Activated CD8-positive, alpha-beta memory T cell treated with anti-CD3 and anti-CD28 coated beads, Interleukin-2, amount 50 U/mL, for 48 hours (primary cell): ENCODE measurements around the gene TMPRSS11B.
"Not testable (repeated sequence)": the region's sequence is repeated elsewhere in the genome, so short reads cannot be mapped to it uniquely, and the experiment has no call there.

Source experiments
- DNase-seq: peaks from one replicate; pipeline ENCODE4 v3.0.0-alpha.2; 2020

Gene TMPRSS11B

DNA sequence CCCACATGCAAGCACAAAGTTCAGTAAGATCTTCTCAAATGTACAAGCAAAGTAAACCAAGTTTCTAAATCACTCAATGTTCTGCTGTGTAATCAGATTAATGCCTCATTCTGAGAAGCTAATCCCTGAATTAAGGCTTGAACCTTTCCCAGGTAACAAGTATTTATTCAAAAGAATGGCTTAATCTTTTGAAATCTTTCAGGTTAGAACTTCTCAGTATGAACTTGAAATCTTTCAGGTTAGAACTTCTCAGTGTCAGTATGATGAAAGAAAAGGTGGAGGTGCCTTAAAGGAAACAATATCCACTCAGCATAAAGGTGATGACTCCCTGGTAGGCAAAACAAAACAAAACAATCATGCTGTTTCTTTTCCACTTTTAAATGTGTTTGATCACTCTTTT, 29.0 kb downstream of the TMPRSS11B start:
- DNase-seq: no peak

- DNase-seq: no peak
Measured at GRCh38 chr4:68209003-68209402, 36.5 kb downstream of the TMPRSS11B start.

DNA sequence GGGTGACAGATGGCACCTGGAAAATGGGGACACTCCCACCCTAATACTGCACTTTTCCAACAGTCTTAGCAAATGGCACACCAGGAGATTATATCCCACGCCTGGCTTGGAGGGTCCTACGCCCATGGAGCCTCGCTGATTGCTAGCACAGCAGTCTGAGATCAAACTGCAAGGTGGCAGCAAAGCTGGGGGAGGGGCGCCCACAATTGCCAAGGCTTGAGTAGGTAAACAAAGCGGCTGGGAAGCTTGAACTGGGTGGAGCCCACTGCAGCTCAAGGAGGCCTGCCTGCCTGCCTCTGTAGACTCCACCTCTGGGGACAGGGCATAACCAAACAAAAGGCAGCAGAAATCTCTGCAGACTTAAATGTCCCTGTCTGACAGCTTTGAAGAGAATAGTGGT, 51.2 kb downstream of the TMPRSS11B start:
- DNase-seq: not testable (repeated sequence)

DNA sequence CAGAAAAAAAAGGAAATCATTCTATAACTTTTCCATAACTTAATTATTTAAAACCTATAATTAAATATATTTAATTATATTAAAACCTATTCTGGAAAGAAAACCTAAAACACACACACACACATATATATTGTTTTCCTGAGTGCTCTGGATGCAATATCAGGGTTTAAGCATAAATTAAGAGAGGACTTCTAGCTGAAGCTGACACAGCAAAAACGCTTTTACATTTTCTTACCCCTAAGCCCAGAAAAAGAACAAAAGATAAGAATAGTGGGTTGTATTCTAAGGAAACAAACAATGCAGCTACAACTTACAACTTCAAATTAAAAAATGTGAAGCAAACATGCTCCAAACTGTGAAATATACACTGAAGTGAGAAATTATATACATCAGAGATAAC, 52.3 kb downstream of the TMPRSS11B start:
- DNase-seq: no peak

- no peak for DNase-seq
Measured at GRCh38 chr4:68187145-68187544, 58.3 kb downstream of the TMPRSS11B start.

- DNase-seq: no peak
Measured at GRCh38 chr4:68184923-68185322, 60.6 kb downstream of the TMPRSS11B start.

- no peak for DNase-seq
Measured at GRCh38 chr4:68183417-68183816, 62.1 kb downstream of the TMPRSS11B start.

GRCh38 chr4:68182382-68182820, 63.1 kb downstream of the TMPRSS11B start:
- no peak for DNase-seq

DNA sequence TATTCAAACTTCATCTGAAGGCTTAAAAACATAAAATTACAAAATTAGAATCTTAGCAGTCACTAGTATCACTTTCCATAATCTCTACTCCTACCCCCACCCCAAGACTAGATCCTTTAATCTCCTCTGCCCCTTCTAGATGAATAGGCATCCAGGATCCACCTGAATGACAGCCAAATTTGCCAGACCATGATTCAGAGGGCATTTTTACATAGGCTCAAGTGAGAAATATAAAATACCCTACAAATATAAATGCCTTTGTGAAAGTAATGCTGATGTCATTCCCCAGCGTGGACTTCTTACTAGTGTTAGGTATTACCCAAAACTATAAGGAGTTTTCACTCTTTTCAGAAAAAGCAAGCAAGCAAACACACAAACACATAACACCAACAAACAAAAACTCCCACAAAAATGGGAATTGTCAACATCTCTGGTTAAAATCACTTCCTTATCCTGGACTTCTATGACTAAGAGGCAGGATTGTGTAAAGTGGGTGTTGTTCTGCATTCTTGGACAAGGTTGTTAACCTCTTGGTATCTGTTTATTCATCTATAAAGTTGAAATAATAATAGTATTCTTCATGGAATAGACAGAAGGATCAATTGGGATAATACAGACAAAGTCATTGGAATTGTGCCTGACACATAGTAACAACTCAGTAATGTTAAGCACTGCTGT, 64.5 kb downstream of the TMPRSS11B start:
- no peak for DNase-seq

DNA sequence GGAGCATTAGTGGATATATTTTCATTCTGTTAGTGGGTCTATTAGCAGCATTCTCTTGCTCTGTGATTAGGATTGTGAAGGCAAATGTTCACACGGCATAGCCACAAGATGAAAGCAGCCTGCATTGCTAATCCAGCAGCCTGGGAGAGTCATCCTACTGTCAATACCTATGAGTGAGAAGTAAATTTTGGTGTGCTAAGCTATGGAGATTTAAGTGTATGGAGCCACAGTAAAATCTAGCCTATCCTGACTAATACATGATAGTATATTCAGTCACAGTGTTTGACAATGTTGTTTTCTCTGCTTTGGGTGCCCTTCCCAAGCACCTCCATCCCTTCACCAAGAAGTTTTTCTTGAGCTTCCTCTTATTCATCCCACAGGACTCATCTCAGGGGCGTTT, 68.6 kb downstream of the TMPRSS11B start:
- no peak for DNase-seq
